ENCODE results near the gene FCN3. TPM values are rescaled to one million over a fixed set of nuclear protein-coding genes. Genes with fewer than 3 reads are reported as not detected.

The FCN3 gene
- total and polyA plus RNA-seq, 2 donors (not counting 3 experiments of a cell fraction or from before 2014, with no cell fraction given), result 0.15 TPM; not detected in 1

DNA sequence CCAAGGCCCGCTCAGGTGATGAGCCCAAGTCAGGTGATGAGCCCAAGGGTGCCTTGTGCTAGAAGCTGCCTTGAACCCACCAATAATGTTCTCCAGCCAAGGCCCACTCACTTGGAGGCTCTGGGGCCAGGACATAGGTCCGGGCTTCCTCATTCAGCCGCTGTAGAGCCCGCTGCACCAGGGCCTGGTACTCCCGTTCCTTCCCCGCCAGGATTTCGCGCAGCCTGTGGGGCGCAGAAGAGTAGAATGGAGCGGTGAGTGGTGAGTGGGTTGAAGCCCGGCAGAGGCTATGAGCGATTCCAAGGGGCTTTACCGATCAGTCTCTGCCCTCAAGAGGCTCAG lies 18.4 kb downstream of the FCN3 start:
- no TSS peak for BruUV-seq (replicated peaks)
- FAIRE-seq, result no peak
- no peak for DNase-seq (ENCODE audit: low read depth, low spot score)
- CTCF ChIA-PET, result interaction anchor here (1.5 to 5.5 kb wide), 6 partner anchors 10 to 250 kb away, joined by 4 to 54 read pairs (median 20); partner anchors contain the start of gene MAP3K6
- no peaks in the 10 kb centered on the region for H3K27me3 ChIP-seq (ENCODE audit: control insufficient read depth in 2 of 2, insufficient read depth in 2 of 2, low read length in 2 of 2)
- no peak for TF ChIP-seq JUN (IDR thresholded peaks at IDR 0.05; ENCODE audit: borderline replicate concordance, insufficient read depth, insufficient read length, low read depth)
- no peak for TF ChIP-seq MAX (IDR thresholded peaks at IDR 0.05; ENCODE audit: insufficient read depth, insufficient read length)
- no peak for TF ChIP-seq POLR2A (IDR thresholded peaks at IDR 0.05; ENCODE audit: low read depth, low read length)
- TF ChIP-seq CTCF (IDR thresholded peaks at IDR 0.05; ENCODE audit: extremely low read depth in 1 of 2, insufficient read depth in 1 of 2, low read depth in 1 of 2, low read length in 2 of 2), result no peak
- no peak for TF ChIP-seq GATA2 (IDR thresholded peaks at IDR 0.05; ENCODE audit: insufficient read depth, insufficient read length, low read depth, low read length)
- TF ChIP-seq FOS (IDR thresholded peaks at IDR 0.05; ENCODE audit: borderline replicate concordance, insufficient read depth, low read length), result no peak
- no peak for TF ChIP-seq POLR2AphosphoS5 (IDR thresholded peaks at IDR 0.05; ENCODE audit: insufficient read depth, low read depth, low read length)
- TF ChIP-seq MYC (IDR thresholded peaks at IDR 0.05; ENCODE audit: low read depth, low read length), result no peak
- TF ChIP-seq EZH2 (IDR thresholded peaks at IDR 0.05; ENCODE audit: borderline replicate concordance, low read depth, low read length, severe bottlenecking), result no peak
- H3K9me3 ChIP-seq (replicated peaks; ENCODE audit: control insufficient read depth, insufficient read depth, low read length), result no peaks in the 10 kb centered on the region
- H4K20me1 ChIP-seq (replicated peaks; ENCODE audit: control insufficient read depth, extremely low read depth, insufficient read depth, low read length), result no peaks in the 10 kb centered on the region
- H3K27ac ChIP-seq (ENCODE audit: insufficient read depth, low read depth, low read length), result no peak overlapping the region
- POLR2A ChIA-PET, result no interaction called here
- no peaks in the 10 kb centered on the region for H3K79me2 ChIP-seq (ENCODE audit: control insufficient read depth, insufficient read depth, low read length)
- intact Hi-C loops (cut with micrococcal nuclease), result no loop called here
- dilution Hi-C loops (cut with MboI; ENCODE audit: extremely low pct_ligation_motif_present, low sequenced_read_pairs), result no loop called here
- no peak overlapping the region for H3K9ac ChIP-seq (replicated peaks; ENCODE audit: extremely low read depth, insufficient read depth, low read length)
- no peak overlapping the region for H2AFZ ChIP-seq (ENCODE audit: low read depth, low read length)
- peaks cover 0 to 2% of the 10 kb centered on the region in 2 experiments for H3K36me3 ChIP-seq (ENCODE audit: control insufficient read depth in 2 of 2, extremely low read depth in 1 of 2, insufficient read depth in 2 of 2, low read length in 2 of 2)
- no peak overlapping the region for H3K4me3 ChIP-seq (replicated peaks in 1 of 3; ENCODE audit: insufficient read depth in 1 of 3, low read depth in 1 of 3, low read length in 3 of 3)
- H3K4me1 ChIP-seq (ENCODE audit: control insufficient read depth, extremely low read depth, insufficient read depth, low read length), result no peaks in the 10 kb centered on the region
- H3K9me1 ChIP-seq (replicated peaks; ENCODE audit: control insufficient read depth, extremely low read depth, insufficient read depth, low read length), result no peaks in the 10 kb centered on the region
- H3K4me2 ChIP-seq (ENCODE audit: insufficient read depth, low read length), result no peak overlapping the region
